Umbilical cord (tissue), 2 donors: ENCODE measurements around the gene SFTPA1. TPM values are rescaled to one million over a fixed set of nuclear protein-coding genes. Genes with fewer than 3 reads are reported as not detected.
"Not testable (repeated sequence)": the region's sequence is repeated elsewhere in the genome, so short reads cannot be mapped to it uniquely, and the experiment has no call there.

Source experiments
- DNase-seq: peaks from one replicate; pipeline ENCODE4 v3.0.0-alpha.2; 2015; ENCODE audit warnings: low spot score
- total RNA-seq: library from RNA; depleted of rRNA; stranded (reverse); fragments of >200 nt; gene quantifications from one replicate; pipeline ENCODE4 v1.2.3, GENCODE V29; 2014; ENCODE audit warnings: low replicate concordance; ENCODE audit not compliant: insufficient read depth

Gene SFTPA1
- total RNA-seq, 1 donor from 2014 or later, result 0.48 TPM

DNA sequence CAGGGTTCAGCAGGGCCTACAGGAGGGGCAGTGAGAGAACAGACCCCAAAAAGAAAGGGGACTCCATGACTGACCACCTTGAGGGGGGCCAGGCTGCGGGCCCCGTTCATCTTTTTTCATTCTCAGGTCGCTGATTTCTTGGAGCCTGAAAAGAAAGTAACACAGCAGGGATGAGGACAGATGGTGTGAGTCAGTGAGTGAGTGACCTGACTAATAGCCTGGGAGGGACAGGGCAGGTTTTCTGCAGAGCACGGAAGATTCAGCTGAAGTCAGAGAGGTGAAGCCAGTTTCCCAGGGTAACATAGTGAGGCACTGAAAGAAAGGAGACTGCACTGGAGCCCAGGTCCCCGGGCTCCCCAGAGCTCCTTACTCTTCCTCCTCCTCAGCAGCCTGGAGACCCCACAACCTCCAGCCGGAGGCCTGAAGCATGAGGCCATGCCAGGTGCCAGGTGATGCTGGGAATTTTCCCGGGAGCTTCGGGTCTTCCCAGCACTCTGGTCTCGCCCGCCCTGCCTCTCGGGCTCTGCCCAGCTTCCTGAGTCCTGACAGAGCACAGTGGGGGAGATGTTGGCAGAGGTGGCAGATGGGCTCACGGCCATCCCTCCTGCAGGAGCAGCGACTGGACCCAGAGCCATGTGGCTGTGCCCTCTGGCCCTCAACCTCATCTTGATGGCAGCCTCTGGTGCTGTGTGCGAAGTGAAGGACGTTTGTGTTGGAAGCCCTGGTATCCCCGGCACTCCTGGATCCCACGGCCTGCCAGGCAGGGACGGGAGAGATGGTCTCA, 646 bp downstream of the SFTPA1 start:
- not testable (repeated sequence) for DNase-seq

DNA sequence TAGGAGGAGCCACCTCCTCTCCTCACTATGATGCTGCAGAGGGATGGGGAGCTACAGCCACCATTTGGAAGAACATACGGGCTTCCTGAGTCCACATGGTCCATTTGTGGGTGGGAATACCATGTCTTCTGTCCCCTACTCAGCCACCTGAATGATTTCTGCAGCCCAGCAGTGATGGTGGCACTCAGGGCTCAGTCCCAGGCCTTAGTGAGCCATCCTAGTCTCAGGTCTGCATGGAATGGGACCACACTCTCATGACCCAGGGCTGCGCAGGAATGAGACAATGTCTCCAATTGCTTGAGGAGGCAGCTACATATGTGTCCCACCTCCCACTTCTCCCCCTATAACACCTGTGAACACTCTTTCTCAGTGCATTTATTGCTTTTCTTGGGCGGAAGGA, 4.8 kb downstream of the SFTPA1 start:
- DNase-seq, result no peak

DNA sequence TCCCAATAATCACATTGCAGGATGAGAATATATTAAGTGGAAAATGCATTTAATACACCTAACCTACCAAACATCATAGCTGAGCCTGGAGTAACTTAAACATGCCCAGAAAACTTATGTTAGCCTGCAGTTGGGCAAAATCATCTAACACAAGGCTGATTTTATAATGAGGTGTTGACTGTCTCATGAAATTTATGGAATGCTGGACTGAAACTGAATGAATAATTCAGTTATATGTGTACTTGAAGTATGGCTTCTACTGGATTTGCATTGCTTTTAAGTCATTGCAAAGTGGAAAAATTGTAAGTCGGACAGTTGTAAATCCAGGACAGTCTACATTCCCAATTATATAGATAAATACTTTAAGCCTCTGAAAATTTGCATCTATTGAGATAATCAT, 5.4 kb downstream of the SFTPA1 start:
- DNase-seq, result no peak

DNA sequence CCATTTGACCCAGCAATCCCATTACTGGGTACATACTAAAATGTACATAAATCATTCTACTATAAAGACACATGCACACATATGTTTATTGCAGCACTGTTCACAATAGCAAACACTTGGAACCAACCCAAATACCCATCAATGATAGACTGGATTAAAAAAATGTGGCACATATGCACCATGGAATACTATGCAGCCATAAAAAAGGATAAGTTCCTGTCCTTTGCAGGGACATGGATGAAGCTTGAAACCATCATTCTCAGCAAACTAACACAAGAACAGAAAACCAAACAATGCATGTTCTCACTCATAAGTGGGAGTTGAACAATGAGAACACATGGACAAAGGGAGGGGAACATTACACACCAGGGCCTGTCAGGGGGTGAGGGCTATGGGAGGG, 12.9 kb downstream of the SFTPA1 start:
- DNase-seq, result not testable (repeated sequence)

DNA sequence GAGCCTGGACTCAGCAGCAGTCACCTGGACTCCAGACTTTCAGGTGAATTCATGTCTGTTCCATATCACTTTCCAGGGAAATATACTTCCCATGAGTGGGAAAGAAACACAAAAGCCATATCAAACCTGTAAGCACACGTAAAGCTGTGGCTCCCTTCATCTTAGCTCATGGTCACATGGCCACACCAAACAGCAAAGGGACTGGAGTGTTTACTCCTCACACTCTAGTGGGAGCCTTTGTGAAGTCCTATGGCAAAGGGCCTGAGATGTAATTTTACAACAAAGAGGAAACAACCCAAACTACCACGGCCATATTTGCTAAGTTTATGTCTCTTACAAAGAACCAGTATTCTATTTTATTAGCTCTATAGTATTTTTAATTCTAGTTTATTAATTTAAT, 16.3 kb downstream of the SFTPA1 start:
- DNase-seq, result no peak

DNA sequence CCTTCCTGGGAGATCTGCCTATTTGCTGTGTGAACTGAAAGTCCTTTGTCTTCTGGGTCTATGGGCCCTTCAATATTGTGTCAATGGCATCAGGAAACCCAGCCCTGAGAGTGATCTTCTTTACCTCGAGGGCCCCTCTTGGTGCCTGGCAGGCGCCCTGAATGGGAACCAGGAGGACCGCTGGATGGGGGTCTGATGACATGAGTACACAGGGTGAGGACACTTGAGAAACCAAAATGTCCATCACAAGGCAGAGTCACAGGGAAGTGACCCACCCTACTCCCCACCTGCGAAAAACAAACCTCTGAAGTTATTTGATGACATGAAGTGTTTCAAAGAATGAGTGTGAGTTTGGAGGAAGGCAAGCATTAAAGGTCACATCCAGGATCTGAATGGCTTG, 17.3 kb downstream of the SFTPA1 start:
- DNase-seq, result no peak

DNA sequence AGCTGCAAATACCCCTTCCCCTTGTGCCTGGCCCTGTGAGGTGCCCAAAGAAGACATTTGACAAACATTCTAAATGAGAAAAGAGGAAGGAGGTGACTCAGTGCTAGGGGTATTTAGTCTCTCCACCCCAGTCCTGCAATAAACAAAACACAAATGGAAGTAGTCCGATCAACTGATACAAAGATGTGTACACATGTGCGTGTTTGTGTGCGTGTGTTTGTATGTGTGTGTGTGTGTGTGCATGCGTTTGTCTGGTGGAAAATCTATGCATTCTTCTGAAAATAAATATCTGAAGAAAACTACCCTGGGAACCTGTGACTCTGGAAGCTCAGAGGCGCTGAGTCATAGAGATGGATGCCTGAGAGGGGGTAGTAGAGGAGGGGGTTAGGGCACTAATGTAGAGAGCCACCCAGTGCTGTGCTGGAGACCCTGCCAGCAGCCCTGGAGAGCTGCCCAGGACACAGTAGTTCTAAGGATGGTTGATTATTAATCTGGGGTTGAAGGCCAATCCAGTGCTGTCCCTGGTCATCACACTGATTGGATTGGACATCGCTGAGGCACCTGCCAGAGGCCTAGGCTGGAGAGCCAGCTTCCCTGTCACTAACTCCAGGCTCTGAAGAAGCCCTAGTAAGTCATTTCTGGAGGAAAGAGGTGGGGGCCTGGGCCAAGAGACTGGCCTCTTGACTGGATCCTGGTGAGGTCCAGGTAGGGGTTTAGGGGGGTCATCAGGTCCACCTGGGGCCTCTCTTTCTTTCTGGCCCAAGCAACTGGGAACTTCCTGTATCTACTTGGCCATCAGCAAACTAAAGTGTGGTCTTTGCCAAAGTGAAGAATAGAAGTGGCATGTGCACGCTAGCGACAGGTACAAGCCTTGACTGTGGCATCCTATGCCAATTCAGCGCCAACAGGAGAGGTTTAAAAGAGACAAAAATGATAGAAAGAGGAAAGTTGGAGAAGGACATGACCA, 18.5 kb downstream of the SFTPA1 start:
- DNase-seq, result no peak

DNA sequence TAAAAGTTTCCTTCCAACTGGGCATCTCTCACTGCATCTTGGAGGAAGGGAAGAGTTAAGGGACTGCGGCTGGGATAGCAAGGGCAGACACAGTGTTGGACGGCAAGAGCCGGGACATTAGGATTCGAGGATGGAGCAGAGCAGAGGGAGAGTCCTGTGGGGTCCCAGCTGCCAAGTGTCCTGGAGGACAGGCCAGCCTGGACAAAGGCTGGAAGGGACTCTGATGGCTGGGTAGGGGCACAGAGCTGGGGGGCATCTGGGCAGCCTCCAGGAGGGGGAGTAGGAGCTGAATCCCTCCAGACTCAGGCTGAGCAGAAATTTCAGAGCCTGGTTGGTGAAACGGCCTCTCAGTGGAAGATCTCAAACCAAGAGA, 19.2 kb downstream of the SFTPA1 start:
- no peak for DNase-seq

DNA sequence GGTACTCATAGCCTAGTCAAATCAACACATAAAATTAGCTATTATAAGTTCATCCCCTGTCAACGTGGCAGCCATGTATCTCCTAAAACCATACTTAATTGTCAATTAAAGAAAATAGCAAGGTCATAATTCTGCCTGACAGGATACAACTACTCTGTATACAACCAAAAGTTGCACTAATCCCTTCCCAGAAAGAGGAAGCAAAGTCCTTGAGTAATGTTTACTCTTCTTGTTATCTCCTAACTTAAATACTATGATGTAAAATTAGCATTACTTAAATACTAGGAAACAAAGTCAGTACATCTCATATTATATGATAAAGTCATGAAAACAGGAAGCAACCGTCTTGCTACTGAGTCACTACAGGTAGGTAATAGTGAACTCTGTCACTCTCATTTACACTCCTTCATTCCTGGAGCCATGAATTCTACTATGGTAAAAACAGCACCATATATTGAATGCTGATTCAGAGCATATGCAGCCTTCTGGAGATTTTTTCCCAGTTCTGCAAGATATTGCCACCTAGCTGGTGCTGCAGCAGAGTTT, 26.0 kb downstream of the SFTPA1 start:
- not testable (repeated sequence) for DNase-seq

DNA sequence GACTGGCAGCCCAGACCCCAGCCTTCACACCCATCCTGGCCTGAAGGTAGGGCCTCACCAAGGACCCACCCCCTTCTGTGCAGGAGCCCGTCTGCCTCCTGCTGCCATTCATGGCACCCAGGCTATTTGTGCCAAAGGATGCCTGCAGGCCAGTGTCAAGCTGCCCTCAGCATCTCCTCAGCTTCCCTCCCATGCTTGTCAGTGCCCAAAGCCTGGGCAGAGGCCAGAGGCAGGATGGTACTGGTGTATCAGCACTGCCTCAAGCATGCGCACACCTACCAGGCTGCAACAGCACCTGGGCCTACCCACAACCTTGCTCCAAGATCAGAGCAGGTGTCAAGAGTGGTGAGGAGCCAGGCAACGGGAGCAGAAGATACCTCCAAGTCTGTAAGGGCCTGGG, 27.6 kb downstream of the SFTPA1 start:
- no peak for DNase-seq

DNA sequence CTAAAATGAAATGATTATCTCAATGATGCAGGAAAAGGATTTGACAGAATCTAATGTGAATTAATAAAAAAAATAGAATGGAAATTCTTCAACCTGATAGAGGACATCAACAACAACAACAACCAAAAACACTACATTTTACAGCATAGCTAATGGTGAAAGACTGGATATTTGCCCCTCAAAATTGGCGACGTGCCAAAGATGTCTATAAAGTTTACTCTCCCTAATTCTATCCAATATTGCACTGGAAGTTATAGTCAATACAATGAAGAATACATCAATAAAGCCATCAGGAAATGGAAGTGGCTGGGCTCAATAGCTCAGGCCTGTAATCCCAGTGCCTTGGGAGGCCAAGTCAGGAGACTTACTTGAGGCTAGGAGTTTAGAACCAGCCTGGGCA, 42.0 kb downstream of the SFTPA1 start:
- DNase-seq, result not testable (repeated sequence)

DNA sequence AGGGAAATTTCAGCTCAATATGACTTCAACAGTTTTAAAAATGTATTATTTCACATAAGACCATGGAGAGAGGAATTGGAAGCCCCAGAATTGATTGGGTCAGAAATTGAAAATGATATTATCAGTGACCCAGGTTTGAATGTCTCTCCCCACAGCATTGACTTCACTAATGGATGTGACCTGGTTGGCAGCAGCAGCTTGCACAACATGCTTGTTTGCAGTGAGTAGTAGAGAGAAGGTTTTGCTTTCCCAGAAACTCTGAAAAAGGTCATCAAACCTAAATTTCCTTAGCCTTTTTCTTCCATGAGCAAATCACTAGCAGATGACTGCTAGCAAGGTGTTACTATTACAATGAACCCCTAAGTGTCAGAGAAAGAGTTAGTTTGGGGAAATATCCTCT, 52.5 kb downstream of the SFTPA1 start:
- DNase-seq, result not testable (repeated sequence)

DNA sequence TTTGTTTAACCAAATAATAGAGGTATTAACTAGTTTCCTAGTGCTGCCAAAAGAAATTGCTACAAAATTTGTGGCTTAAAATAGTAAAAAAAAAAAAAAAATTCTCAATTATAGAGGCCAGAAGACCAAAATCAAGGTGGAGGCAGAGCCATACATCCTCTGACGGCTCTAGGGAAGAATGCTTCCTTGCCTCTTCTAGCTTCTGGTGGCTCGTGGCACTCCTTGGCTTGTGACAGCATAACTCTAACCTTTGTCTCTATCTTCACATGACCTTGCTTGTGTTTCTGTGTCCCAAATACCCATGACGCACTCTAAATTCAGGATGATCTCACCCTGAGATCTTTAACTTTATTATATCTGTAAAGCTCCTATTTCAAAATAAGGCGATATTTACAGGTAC, 53.9 kb downstream of the SFTPA1 start:
- DNase-seq, result not testable (repeated sequence)

Other genes with a start within 250 kb of the SFTPA1 start
- gene ZCCHC24, start 165.3 kb upstream of the SFTPA1 start, total RNA-seq, result 33.7 TPM
- gene EIF5AL1, start 98.4 kb upstream of the SFTPA1 start, total RNA-seq, result 0.48 TPM
- 2.6 TPM for gene SFTPA2, start 50.5 kb upstream of the SFTPA1 start, total RNA-seq
- gene NUTM2B, start 92.3 kb downstream of the SFTPA1 start, total RNA-seq, result 2.2 TPM
- 1.4 TPM for gene NUTM2E, start 215.8 kb downstream of the SFTPA1 start, total RNA-seq